Heart left ventricle (tissue), 16 donors: ENCODE data around the gene ZNF560. TPM values are rescaled to one million over a fixed set of nuclear protein-coding genes. Genes with fewer than 3 reads are reported as not detected.

Source experiments
- ATAC-seq, 4 donors: fragments of 200-7000 bp; cut with Tn5 transposase; one replicate each; pipeline ENCODE4 v1.9.1; 2020 to 2022; ENCODE audit warnings: moderate library complexity in 4 of 4, mild to moderate bottlenecking in 3 of 4, moderate number of reproducible peaks in 1 of 4
- DNase-seq, 5 donors: peaks; one replicate each; pipeline ENCODE4 v3.0.0-alpha.2; 2020
- H3K27ac ChIP-seq, 12 donors: fragments of 200-600 bp; sonication (generic) in 4 of 12; one replicate each; pipeline versions ENCODE4 v1.5.0 to v1.8.0; 2016 to 2022; ENCODE audit warnings: mild to moderate bottlenecking in 2 of 12
- H3K27me3 ChIP-seq, 9 donors: fragments of 200-600 bp; sonication (generic) in 2 of 9; one replicate each; pipeline versions ENCODE4 v1.5.1 to v1.8.0; 2016 to 2022; ENCODE audit warnings: mild to moderate bottlenecking in 3 of 9
- H3K36me3 ChIP-seq, 9 donors: fragments of 200-600 bp; sonication (generic) in 2 of 9; one replicate each; pipeline versions ENCODE4 v1.5.0 to v1.8.0; 2018 to 2022; ENCODE audit warnings: mild to moderate bottlenecking in 2 of 9
- H3K4me1 ChIP-seq, 12 donors: fragments of 200-600 bp; sonication (generic) in 4 of 12; one replicate each; pipeline versions ENCODE4 v1.5.0 to v1.8.0; 2016 to 2022; ENCODE audit warnings: mild to moderate bottlenecking in 3 of 12
- H3K4me3 ChIP-seq, 12 donors: fragments of 200-600 bp; sonication (generic) in 4 of 12; one replicate each; pipeline versions ENCODE4 v1.5.0 to v1.8.0; 2017 to 2022; ENCODE audit warnings: mild to moderate bottlenecking in 9 of 12, moderate library complexity in 4 of 12
- H3K9me3 ChIP-seq, 12 donors: fragments of 200-600 bp; sonication (generic) in 4 of 12; one replicate each; pipeline versions ENCODE4 v1.5.0 to v1.8.0; 2016 to 2022; ENCODE audit warnings: mild to moderate bottlenecking in 1 of 12
- CTCF ChIP-seq, 12 donors: fragments of 200-600 bp; sonication (generic) in 4 of 12; IDR thresholded peaks; one replicate each; pipeline versions ENCODE4 v1.5.0 to v1.8.0; 2018 to 2022; ENCODE audit warnings: antibody characterized with exemption in 12 of 12, mild to moderate bottlenecking in 5 of 12
- POLR2A ChIP-seq, 2 donors: fragments of 450-650 bp; IDR thresholded peaks; one replicate each; pipeline ENCODE4 v1.6.1; 2017; ENCODE audit warnings: antibody characterized with exemption in 2 of 2, mild to moderate bottlenecking in 2 of 2, moderate library complexity in 2 of 2
- WGBS, 4 donors: extraction: QIAGEN DNeasy Blood & Tissue Kit in 2 of 4; methylation state at CpG; one replicate each; pipeline versions ENCODE4 v1.1.5 to v1.1.7; 2013 to 2018; 5-methylcytosine and 5-hydroxymethylcytosine counted together
- intact Hi-C, 10 donors: fragments of 100-400 bp; cut with DNase I; formaldehyde crosslinking; loops; one replicate each; pipeline versions ENCODE4 v1.11.1 to v1.14.2; 2022
- polyA plus RNA-seq, 2 donors: library from polyadenylated mRNA; stranded (reverse); fragments of 200-250 nt; gene quantifications; one replicate each; pipeline ENCODE4 v1.2.3, GENCODE V29; 2013
- total RNA-seq, 9 donors: library from RNA; depleted of rRNA in 2 of 9; stranded (reverse); fragments of >200 nt in 2 of 9; fragmentation: NEBNext Ultra II Directional in 3 of 9; extraction: Animal tissue kit (Norgen Biotek cat#: 25700) in 3 of 9; gene quantifications; one replicate each; pipeline versions ENCODE4 v1.1.0 to v1.2.4, GENCODE V29; 2016 to 2023
- donor health status: ischemic (EF 13 %, LVEDD 7.1; RV severe dilation, severe dysfunction).
- donor health status: healthy with polysubstance abuse.
- donor health status: DM: no; HTN: yes; CAD: no.
- donor health status: DM: no; HTN: no; CAD: no.
- donor health status: ischemic (EF 25% LVEDD 6.9; RV normal size, moderate dysfunction).
- donor health status: ischemic (EF 25% LVEDD 5.7; RV mildly dilated, moderate dysfunction).
- donor health status: healthy.
- donor health status: DM: yes; HTN: yes; CAD: no.
- donor health status: ischemic (EF 35%, LVEDD 5.7; RV mildly dilated, moderate dysfunction).
- donor health status: nonischemic (EF 11% LVEDD 7.7; RV severe dilation, severe dysfunction).
- donor health status: DM: yes; HTN: yes; CAD: no.
- donor health status: PGD.
- donor health status: ischemic (EF 29% LVEDD 5.4; RV normal size, mild dysfunction).
- donor health status: nonischemic (EF 23%, LVEDD 6.1; RV moderate dilation, normal function).

The ZNF560 gene
- total and polyA plus RNA-seq, 11 donors, result 0.03 to 0.29 (median 0.11) TPM; not detected in 8

- intact Hi-C loops, result loop anchor here in 6 of 10 donors (5.0 to 10.0 kb wide), 9 partner anchors 107 to 386 kb away; partner anchors contain the start of genes ZNF559 (in 2 of the 6), FBXL12 (in 1 of the 6) and ZNF121 (in 1 of the 6)
- no peak overlapping the region for H3K27ac ChIP-seq
- peaks cover 0 to 71% (median 33%) of the 10 kb centered on the region in 9 donors for H3K36me3 ChIP-seq
- 82 to 87% (median 85%) methylated on average over 5 to 7 of the region's 7 CpGs for WGBS, 4 donors
- DNase-seq, result peak in 2 of 5 donors; percentile 20 to 25
- TF ChIP-seq CTCF (IDR thresholded peaks at IDR 0.05) (peak; percentile 17 to 63 (median 37)), POLR2A (IDR thresholded peaks at IDR 0.05) (no peak)
- no peak overlapping the region for H3K4me3 ChIP-seq
- ATAC-seq, result peak in 3 of 4 donors; percentile 19 to 52 (median 22)
- H3K27me3 ChIP-seq, result no peaks in the 10 kb centered on the region
- peaks cover 0 to 9% (median 0%) of the 10 kb centered on the region in 12 donors for H3K9me3 ChIP-seq
- peaks cover 0 to 27% (median 17%) of the 10 kb centered on the region in 12 donors for H3K4me1 ChIP-seq
Observed at GRCh38 chr19:9431475-9431874, 66.9 kb downstream of the ZNF560 start.

GRCh38 chr19:9430444-9430843, 68.0 kb downstream of the ZNF560 start:
- Histone ChIP-seq H3K27ac (peak overlapping the region in 1 of 12 donors; percentile 25), H3K4me1 (peaks cover 0 to 19% (median 12%) of the 10 kb centered on the region in 12 donors), H3K4me3 (no peak overlapping the region), H3K27me3 (no peaks in the 10 kb centered on the region), H3K36me3 (peaks cover 0 to 82% (median 36%) of the 10 kb centered on the region in 9 donors), H3K9me3 (peaks cover 0 to 12% (median 0%) of the 10 kb centered on the region in 12 donors)
- TF ChIP-seq CTCF (IDR thresholded peaks at IDR 0.05) (no peak), POLR2A (IDR thresholded peaks at IDR 0.05) (no peak)
- DNase-seq (no peak), ATAC-seq (peak in 2 of 4 donors; percentile 47 to 49)
- 90 to 92% (median 91%) methylated on average over 1 of the region's 1 CpG for WGBS, 4 donors
- intact Hi-C loops, result loop anchor here in 6 of 10 donors (5.0 to 10.0 kb wide), 9 partner anchors 106 to 387 kb away; partner anchors contain the start of genes ZNF559 (in 2 of the 6), FBXL12 (in 1 of the 6) and ZNF121 (in 1 of the 6)

GRCh38 chr19:9427941-9428340, 70.5 kb downstream of the ZNF560 start:
- DNase-seq (no peak), ATAC-seq (no peak)
- intact Hi-C loops, result no loop called here
- H3K9me3 ChIP-seq, result peaks cover 0 to 29% (median 2%) of the 10 kb centered on the region in 12 donors
- H3K4me3 ChIP-seq, result no peak overlapping the region
- H3K27me3 ChIP-seq, result no peaks in the 10 kb centered on the region
- no peak overlapping the region for H3K27ac ChIP-seq
- WGBS, 4 donors, result 79 to 81% (median 79%) methylated on average over 6 of the region's 6 CpGs
- peaks cover 0 to 98% (median 56%) of the 10 kb centered on the region in 9 donors for H3K36me3 ChIP-seq
- TF ChIP-seq CTCF (IDR thresholded peaks at IDR 0.05), result no peak
- no peak for TF ChIP-seq POLR2A (IDR thresholded peaks at IDR 0.05)
- peaks cover 0 to 12% (median 0%) of the 10 kb centered on the region in 12 donors for H3K4me1 ChIP-seq

Other genes with a start within 250 kb of the ZNF560 start
- not detected for gene OR7E24, start 247.7 kb downstream of the ZNF560 start, total RNA-seq
- not detected for gene OR7E24, start 247.7 kb downstream of the ZNF560 start, polyA plus RNA-seq
- 1 to 10 TPM; 2.7 to 6.3 (median 4.1) TPM for gene ZNF699, start 188.8 kb downstream of the ZNF560 start, total RNA-seq
- 1 to 10 TPM in 1 of 2 donors, under 1 TPM in 1; 0.91 to 3.0 TPM for gene ZNF699, start 188.8 kb downstream of the ZNF560 start, polyA plus RNA-seq
- gene ZNF559, start 174.4 kb downstream of the ZNF560 start, total RNA-seq, result 10 to 100 TPM; 12.3 to 19.1 (median 15.1) TPM
- gene ZNF559, start 174.4 kb downstream of the ZNF560 start, polyA plus RNA-seq, result 10 to 100 TPM; 16.4 to 23.4 TPM
- 1 to 10 TPM; 1.0 to 4.6 (median 1.8) TPM for gene ZNF177, start 135.6 kb downstream of the ZNF560 start, total RNA-seq
- gene ZNF177, start 135.6 kb downstream of the ZNF560 start, polyA plus RNA-seq, result 1 to 10 TPM; 1.8 to 2.2 TPM
- gene ZNF266, start 63.0 kb downstream of the ZNF560 start, total RNA-seq, result 10 to 100 TPM in 2 of 9 donors, 1 to 10 TPM in 7; 5.7 to 11.1 (median 7.7) TPM
- 10 to 100 TPM in 1 of 2 donors, 1 to 10 TPM in 1; 8.7 to 10.4 TPM for gene ZNF266, start 63.0 kb downstream of the ZNF560 start, polyA plus RNA-seq
- gene ZNF426, start 40.0 kb upstream of the ZNF560 start, total RNA-seq, result 10 to 100 TPM; 10.1 to 21.9 (median 14.3) TPM
- 1 to 10 TPM; 3.0 to 6.5 TPM for gene ZNF426, start 40.0 kb upstream of the ZNF560 start, polyA plus RNA-seq
- gene ZNF121, start 85.9 kb upstream of the ZNF560 start, total RNA-seq, result 10 to 100 TPM; 15.6 to 25.4 (median 19.1) TPM
- gene ZNF121, start 85.9 kb upstream of the ZNF560 start, polyA plus RNA-seq, result 1 to 10 TPM; 6.8 to 7.4 TPM
- gene ZNF561, start 122.6 kb upstream of the ZNF560 start, total RNA-seq, result 10 to 100 TPM; 12.2 to 30.0 (median 20.8) TPM
- gene ZNF561, start 122.6 kb upstream of the ZNF560 start, polyA plus RNA-seq, result 10 to 100 TPM in 1 of 2 donors, 1 to 10 TPM in 1; 8.7 to 16.6 TPM
- gene ZNF562, start 176.5 kb upstream of the ZNF560 start, total RNA-seq, result 10 to 100 TPM; 13.5 to 24.1 (median 20.7) TPM
- 10 to 100 TPM in 1 of 2 donors, 1 to 10 TPM in 1; 7.0 to 11.9 TPM for gene ZNF562, start 176.5 kb upstream of the ZNF560 start, polyA plus RNA-seq